Naive thymus-derived CD4-positive, alpha-beta T cell (primary cell): ENCODE results near the gene NIM1K. TPM values are rescaled to one million over a fixed set of nuclear protein-coding genes. Genes with fewer than 3 reads are reported as not detected.

Experiments used
- ATAC-seq: fragments of 150-1000 bp; cut with Tn5 transposase; 2 replicates; pipeline ENCODE4 v1.10.0; 2021; ENCODE audit warnings: mild to moderate bottlenecking, moderate library complexity
- CTCF ChIA-PET: fragments of 350-600 bp; sonication (Branson Sonifier 250); formaldehyde crosslinking; loops from one replicate; lab custom pipeline; 2021; ENCODE audit warnings: antibody characterized with exemption; lab: Charles Lee
- POLR2A ChIA-PET: fragments of 350-600 bp; sonication (Branson Sonifier 250); formaldehyde crosslinking; loops from one replicate; lab custom pipeline; 2021; ENCODE audit warnings: antibody characterized with exemption, inconsistent platforms; lab: Charles Lee
- DNase-seq, 9 donors: peaks; one replicate each; pipeline versions ENCODE4 v3.0.0 to v3.0.0-alpha.2; 2020 to 2022; ENCODE audit warnings: mixed read lengths in 1 of 9
- H3K27ac ChIP-seq: one replicate; pipeline ENCODE4 v1.7.0; 2013; ENCODE audit warnings: mild to moderate bottlenecking, low read depth, low read length, moderate library complexity
- H3K27me3 ChIP-seq, 2 donors: one replicate each; pipeline ENCODE4 v1.7.0; 2013; ENCODE audit warnings: low read length in 2 of 2, mild to moderate bottlenecking in 2 of 2, moderate library complexity in 2 of 2; ENCODE audit not compliant: control insufficient read depth in 2 of 2, insufficient read depth in 2 of 2
- H3K36me3 ChIP-seq, 3 experiments: 1 replicate in 2 of 3; 2 replicates in 1 of 3; pipeline ENCODE4 v1.7.0; 2013; ENCODE audit warnings: low read length in 3 of 3, mild to moderate bottlenecking in 3 of 3, moderate library complexity in 1 of 3; ENCODE audit not compliant: insufficient read depth in 3 of 3, control insufficient read depth in 2 of 3
- H3K4me1 ChIP-seq, 2 donors: one replicate each; pipeline ENCODE4 v1.7.0; 2013; ENCODE audit warnings: low read length in 2 of 2, mild to moderate bottlenecking in 2 of 2, moderate library complexity in 1 of 2; ENCODE audit not compliant: control insufficient read depth in 2 of 2, insufficient read depth in 2 of 2
- H3K4me3 ChIP-seq: 2 replicates; pipeline ENCODE4 v1.7.0; 2013; ENCODE audit warnings: mild to moderate bottlenecking, low read length
- H3K9me3 ChIP-seq, 3 experiments: 1 replicate in 2 of 3; 2 replicates in 1 of 3; pipeline ENCODE4 v1.7.0; 2013; ENCODE audit warnings: low read length in 3 of 3; ENCODE audit not compliant: control insufficient read depth in 2 of 3
- H3K27ac Mint-ChIP-seq, 9 donors: one replicate each; pipeline ENCODE4 v1.8.0; 2020 to 2022; ENCODE audit warnings: mixed read lengths in 9 of 9, mild to moderate bottlenecking in 8 of 9, moderate library complexity in 5 of 9, inconsistent platforms in 2 of 9
- H3K27me3 Mint-ChIP-seq, 5 donors: one replicate each; pipeline ENCODE4 v1.8.0; 2021 to 2022; ENCODE audit warnings: mixed read lengths in 5 of 5, mild to moderate bottlenecking in 1 of 5
- H3K36me3 Mint-ChIP-seq, 5 donors: one replicate each; pipeline ENCODE4 v1.8.0; 2020 to 2022; ENCODE audit warnings: mixed read lengths in 5 of 5, mild to moderate bottlenecking in 3 of 5, inconsistent platforms in 1 of 5
- H3K4me1 Mint-ChIP-seq, 7 donors: one replicate each; pipeline ENCODE4 v1.8.0; 2020 to 2022; ENCODE audit warnings: mixed read lengths in 7 of 7, mild to moderate bottlenecking in 3 of 7, inconsistent platforms in 1 of 7
- H3K4me3 Mint-ChIP-seq, 10 donors: one replicate each; pipeline ENCODE4 v1.8.0; 2020 to 2022; ENCODE audit warnings: mild to moderate bottlenecking in 10 of 10, mixed read lengths in 10 of 10, moderate library complexity in 6 of 10, inconsistent platforms in 2 of 10
- H3K9me3 Mint-ChIP-seq, 11 donors: one replicate each; pipeline ENCODE4 v1.8.0; 2020 to 2022; ENCODE audit warnings: mixed read lengths in 11 of 11, mild to moderate bottlenecking in 4 of 11, inconsistent platforms in 1 of 11, moderate library complexity in 1 of 11
- intact Hi-C, 2 donors: fragments of 100-400 bp; cut with micrococcal nuclease; formaldehyde crosslinking; loops; one replicate each; pipeline ENCODE4 v1.15.1; 2023
- polyA plus RNA-seq, 2 donors: library from polyadenylated mRNA; unstranded; fragments of 300-500 nt; fragmentation: Illumina TruSeq; gene quantifications; one replicate each; pipeline ENCODE4 v1.2.3, GENCODE V29; 2021
- total RNA-seq, 6 experiments: library from RNA in 5 of 6; stranded (reverse) in 5 of 6; gene quantifications; 1 replicate in 5 of 6; 2 replicates in 1 of 6; pipeline ENCODE4 v1.2.3 and lab custom pipeline; 2021 to 2026

The NIM1K gene
- total and polyA plus RNA-seq, 7 experiments from 2014 or later, result 0.18 to 0.97 (median 0.49) TPM

GRCh38 chr5:43213951-43214350, 21.9 kb downstream of the NIM1K start:
- H3K9me3 ChIP-seq, result no peaks in the 10 kb centered on the region
- no peaks in the 10 kb centered on the region for H3K36me3 ChIP-seq
- H3K27ac ChIP-seq, result no peak overlapping the region
- no peaks in the 10 kb centered on the region for H3K27me3 ChIP-seq
- H3K4me1 ChIP-seq, result no peaks in the 10 kb centered on the region
- ChIA-PET POLR2A (no interaction called here), CTCF (no interaction called here)
- H3K27me3 Mint-ChIP-seq, result peaks cover 0 to 32% (median 10%) of the 10 kb centered on the region in 5 donors
- H3K4me3 Mint-ChIP-seq, result no peak overlapping the region
- intact Hi-C loops, result no loop called here
- H3K36me3 Mint-ChIP-seq, result no peaks in the 10 kb centered on the region
- peaks cover 0 to 4% (median 0%) of the 10 kb centered on the region in 11 donors for H3K9me3 Mint-ChIP-seq
- no peak overlapping the region for H3K4me3 ChIP-seq
- ATAC-seq (no peak), DNase-seq (no peak)
- H3K4me1 Mint-ChIP-seq, result no peaks in the 10 kb centered on the region
- no peak overlapping the region for H3K27ac Mint-ChIP-seq

- no peak overlapping the region for H3K27ac ChIP-seq
- H3K36me3 ChIP-seq, result no peaks in the 10 kb centered on the region
- Mint-ChIP-seq H3K27me3 (peaks cover 0 to 27% (median 10%) of the 10 kb centered on the region in 5 donors), H3K4me1 (no peaks in the 10 kb centered on the region), H3K36me3 (no peaks in the 10 kb centered on the region), H3K9me3 (peaks cover 0 to 4% (median 0%) of the 10 kb centered on the region in 11 donors), H3K27ac (no peak overlapping the region), H3K4me3 (no peak overlapping the region)
- ChIA-PET CTCF (no interaction called here), POLR2A (no interaction called here)
- no peaks in the 10 kb centered on the region for H3K27me3 ChIP-seq
- DNase-seq (no peak), ATAC-seq (peak; percentile 47)
- H3K4me3 ChIP-seq, result no peak overlapping the region
- no peaks in the 10 kb centered on the region for H3K4me1 ChIP-seq
- intact Hi-C loops, result no loop called here
- H3K9me3 ChIP-seq, result no peaks in the 10 kb centered on the region
Measured at GRCh38 chr5:43215073-43215631, 23.1 kb downstream of the NIM1K start.

DNA sequence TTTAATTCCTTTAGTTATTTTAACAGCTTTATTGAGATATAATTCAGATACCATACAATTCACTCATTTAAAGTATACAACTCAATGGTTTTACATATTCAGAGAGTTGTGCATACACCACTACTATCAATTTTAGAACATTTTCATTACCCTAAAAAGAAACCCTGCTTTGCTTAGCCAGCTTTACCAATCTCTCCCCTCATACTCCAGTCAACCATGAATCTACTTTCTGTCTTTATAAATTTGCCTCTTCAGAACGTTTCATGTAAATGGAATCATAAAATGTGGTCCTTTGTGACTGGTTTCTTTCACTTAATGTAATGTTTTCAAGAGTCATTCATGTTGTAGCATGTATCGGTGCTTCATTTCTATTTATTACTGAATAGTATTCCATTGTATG, 24.9 kb downstream of the NIM1K start:
- Mint-ChIP-seq H3K27me3 (peaks cover 0 to 14% (median 0%) of the 10 kb centered on the region in 5 donors), H3K9me3 (peaks cover 0 to 4% (median 0%) of the 10 kb centered on the region in 11 donors), H3K4me1 (no peaks in the 10 kb centered on the region), H3K27ac (no peak overlapping the region), H3K4me3 (no peak overlapping the region), H3K36me3 (no peaks in the 10 kb centered on the region)
- ATAC-seq (no peak), DNase-seq (no peak)
- H3K27me3 ChIP-seq, result no peaks in the 10 kb centered on the region
- H3K36me3 ChIP-seq, result no peaks in the 10 kb centered on the region
- intact Hi-C loops, result no loop called here
- H3K9me3 ChIP-seq, result no peaks in the 10 kb centered on the region
- ChIA-PET CTCF (no interaction called here), POLR2A (interaction anchor here (0.7 kb wide), 1 partner anchor 331 kb away, joined by 5 read pairs; no protein-coding TSS in a partner anchor)
- H3K4me3 ChIP-seq, result no peak overlapping the region
- H3K4me1 ChIP-seq, result no peaks in the 10 kb centered on the region
- no peak overlapping the region for H3K27ac ChIP-seq

- no peak overlapping the region for H3K27ac Mint-ChIP-seq
- Histone ChIP-seq H3K27me3 (no peaks in the 10 kb centered on the region), H3K4me3 (no peak overlapping the region), H3K9me3 (no peaks in the 10 kb centered on the region), H3K4me1 (no peaks in the 10 kb centered on the region), H3K27ac (no peak overlapping the region), H3K36me3 (no peaks in the 10 kb centered on the region)
- H3K4me1 Mint-ChIP-seq, result no peaks in the 10 kb centered on the region
- ATAC-seq (no peak), DNase-seq (no peak)
- H3K27me3 Mint-ChIP-seq, result peaks cover 0 to 8% (median 0%) of the 10 kb centered on the region in 5 donors
- ChIA-PET CTCF (no interaction called here), POLR2A (no interaction called here)
- peaks cover 0 to 4% (median 0%) of the 10 kb centered on the region in 11 donors for H3K9me3 Mint-ChIP-seq
- H3K36me3 Mint-ChIP-seq, result no peaks in the 10 kb centered on the region
- no peak overlapping the region for H3K4me3 Mint-ChIP-seq
- intact Hi-C loops, result no loop called here
Measured at GRCh38 chr5:43219120-43219519, 27.1 kb downstream of the NIM1K start.

GRCh38 chr5:43221502-43221901, 29.5 kb downstream of the NIM1K start:
- intact Hi-C loops, result no loop called here
- no peaks in the 10 kb centered on the region for H3K4me1 ChIP-seq
- H3K27ac ChIP-seq, result no peak overlapping the region
- no peaks in the 10 kb centered on the region for H3K36me3 ChIP-seq
- no peak overlapping the region for H3K4me3 ChIP-seq
- Mint-ChIP-seq H3K9me3 (peaks cover 0 to 4% (median 0%) of the 10 kb centered on the region in 11 donors), H3K27ac (no peak overlapping the region), H3K4me1 (no peaks in the 10 kb centered on the region), H3K27me3 (peaks cover 0 to 2% (median 0%) of the 10 kb centered on the region in 5 donors), H3K4me3 (no peak overlapping the region), H3K36me3 (no peaks in the 10 kb centered on the region)
- ChIA-PET CTCF (no interaction called here), POLR2A (no interaction called here)
- ATAC-seq (no peak), DNase-seq (no peak)
- H3K27me3 ChIP-seq, result no peaks in the 10 kb centered on the region
- H3K9me3 ChIP-seq, result no peaks in the 10 kb centered on the region

DNA sequence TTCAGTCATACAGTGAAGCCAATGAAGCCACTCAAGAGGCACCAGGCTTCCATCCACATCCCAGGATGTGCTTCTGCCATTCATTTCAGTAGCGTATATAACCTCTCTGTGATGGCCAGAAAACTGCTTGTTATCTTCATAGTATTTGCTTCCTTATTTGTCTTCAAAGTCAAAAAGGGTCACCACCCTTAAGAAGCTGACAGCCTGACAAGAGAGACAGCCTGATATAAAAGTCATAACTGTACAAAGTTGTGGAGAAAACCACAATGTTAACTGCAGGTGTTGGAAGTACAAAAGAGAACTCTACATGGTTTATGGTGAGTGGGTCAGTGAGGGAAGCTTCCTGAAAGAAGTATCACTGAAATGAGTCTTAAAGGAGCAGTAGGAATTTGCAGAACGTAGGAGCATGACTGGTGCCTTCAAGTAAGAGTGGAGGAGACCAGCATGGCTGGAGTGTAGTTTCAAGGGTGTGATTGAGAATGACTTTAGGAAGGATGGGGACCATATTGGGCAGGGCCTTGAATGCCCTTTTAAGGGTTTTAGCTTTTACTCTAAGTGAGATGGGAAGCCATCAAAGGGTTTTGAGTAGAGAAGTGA, 33.7 kb downstream of the NIM1K start:
- Mint-ChIP-seq H3K4me1 (no peaks in the 10 kb centered on the region), H3K4me3 (no peak overlapping the region), H3K36me3 (no peaks in the 10 kb centered on the region), H3K27ac (no peak overlapping the region), H3K27me3 (no peaks in the 10 kb centered on the region), H3K9me3 (no peaks in the 10 kb centered on the region)
- Histone ChIP-seq H3K4me3 (no peak overlapping the region), H3K27ac (no peak overlapping the region), H3K36me3 (no peaks in the 10 kb centered on the region), H3K27me3 (no peaks in the 10 kb centered on the region), H3K4me1 (no peaks in the 10 kb centered on the region), H3K9me3 (no peaks in the 10 kb centered on the region)
- ChIA-PET CTCF (no interaction called here), POLR2A (no interaction called here)
- intact Hi-C loops, result loop anchor here in 1 of 2 donors (2.0 to 5.0 kb wide), 2 partner anchors 81 to 162 kb away; no protein-coding TSS in a partner anchor
- DNase-seq, result no peak
- ATAC-seq, result no peak

- no peaks in the 10 kb centered on the region for H3K4me1 Mint-ChIP-seq
- H3K4me3 ChIP-seq, result no peak overlapping the region
- POLR2A ChIA-PET, result no interaction called here
- H3K27ac Mint-ChIP-seq, result no peak overlapping the region
- no peaks in the 10 kb centered on the region for H3K27me3 ChIP-seq
- intact Hi-C loops, result loop anchor here in 1 of 2 donors (2.0 to 5.0 kb wide), 2 partner anchors 79 to 160 kb away; no protein-coding TSS in a partner anchor
- CTCF ChIA-PET, result no interaction called here
- DNase-seq (no peak), ATAC-seq (no peak)
- no peaks in the 10 kb centered on the region for H3K36me3 ChIP-seq
- no peaks in the 10 kb centered on the region for H3K27me3 Mint-ChIP-seq
- H3K36me3 Mint-ChIP-seq, result no peaks in the 10 kb centered on the region
- H3K4me1 ChIP-seq, result no peaks in the 10 kb centered on the region
- no peak overlapping the region for H3K4me3 Mint-ChIP-seq
- no peak overlapping the region for H3K27ac ChIP-seq
- H3K9me3 ChIP-seq, result no peaks in the 10 kb centered on the region
- H3K9me3 Mint-ChIP-seq, result no peaks in the 10 kb centered on the region
Measured at GRCh38 chr5:43227655-43228054, 35.6 kb downstream of the NIM1K start.
